PFSK-1 (cell line): ENCODE results near the gene DUSP16.

Experiments used
- POLR2AphosphoS5 ChIP-seq: IDR thresholded peaks from 2 replicates; pipeline ENCODE4 v1.6.1; 2012; ENCODE audit warnings: low read depth, mild to moderate bottlenecking, control low read depth, low read length, moderate library complexity
- REST ChIP-seq, 2 experiments: IDR thresholded peaks; 2 replicates each; pipeline versions ENCODE4 v1.6.1 to v1.8.0; 2011 to 2012; ENCODE audit warnings: low read depth in 2 of 2, low read length in 2 of 2, control low read depth in 1 of 2, inconsistent platforms in 1 of 2, mild to moderate bottlenecking in 1 of 2, moderate library complexity in 1 of 2; ENCODE audit not compliant: insufficient read depth in 1 of 2
- TAF1 ChIP-seq: IDR thresholded peaks from 2 replicates; pipeline ENCODE4 v1.6.1; 2012; ENCODE audit warnings: low read length, control low read depth, borderline replicate concordance; ENCODE audit not compliant: insufficient read depth

DNA sequence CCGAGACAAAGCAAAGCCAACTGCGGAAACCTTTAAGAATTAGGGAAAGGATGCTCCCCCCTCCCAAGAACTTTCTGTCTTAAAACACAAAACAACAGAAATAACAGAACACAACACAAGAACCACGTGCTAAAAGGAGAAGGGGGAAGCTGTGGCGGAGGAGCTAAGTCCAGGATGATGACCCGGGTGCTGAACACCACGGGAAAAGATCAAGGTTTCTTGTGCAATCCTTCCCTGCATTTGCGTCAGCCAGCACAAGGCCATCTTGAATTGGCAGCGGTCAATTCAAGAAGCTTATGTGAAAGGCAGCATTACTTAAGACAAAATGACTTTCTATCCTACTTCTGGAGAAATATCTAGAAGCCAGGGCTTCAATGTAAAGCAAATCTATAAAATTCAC, 38.0 kb upstream of the DUSP16 start:
- TF ChIP-seq REST (IDR thresholded peaks at IDR 0.05; ENCODE audit: insufficient read depth in 1 of 2, low read depth in 2 of 2, low read length in 2 of 2) (no peak), TAF1 (no peak), POLR2AphosphoS5 (no peak)
